Breast epithelium (tissue), 4 donors: ENCODE data around the gene IFNG-AS1. TPM values are rescaled to one million over a fixed set of nuclear protein-coding genes. Genes with fewer than 3 reads are reported as not detected.

Experiments used
- DNase-seq, 2 donors: peaks; one replicate each; pipeline ENCODE4 v3.0.0-alpha.2; 2019; ENCODE audit warnings: low spot score in 2 of 2
- H3K27ac ChIP-seq, 2 donors: fragments of 200-600 bp; sonication (generic) in 1 of 2; one replicate each; pipeline ENCODE4 v1.5.1; 2016 to 2019; ENCODE audit warnings: mild to moderate bottlenecking in 1 of 2
- H3K27me3 ChIP-seq, 2 donors: fragments of 200-600 bp; sonication (generic) in 1 of 2; one replicate each; pipeline versions ENCODE4 v1.5.1 to v1.6.0; 2017 to 2019; ENCODE audit warnings: control low read depth in 1 of 2, mild to moderate bottlenecking in 1 of 2
- H3K36me3 ChIP-seq: fragments of 200-600 bp; one replicate; pipeline ENCODE4 v1.5.1; 2019
- H3K4me1 ChIP-seq, 2 donors: fragments of 200-600 bp; sonication (generic); one replicate each; pipeline ENCODE4 v1.5.1; 2016 to 2019; ENCODE audit warnings: control low read depth in 1 of 2
- H3K4me3 ChIP-seq, 3 donors: fragments of 200-600 bp; sonication (generic); 1 replicate in 2 of 3; 2 replicates in 1 of 3; pipeline ENCODE4 v1.5.1; 2016 to 2019; ENCODE audit warnings: mild to moderate bottlenecking in 3 of 3, moderate library complexity in 2 of 3
- H3K9me3 ChIP-seq, 2 donors: fragments of 200-600 bp; sonication (generic) in 1 of 2; one replicate each; pipeline ENCODE4 v1.5.1; 2016 to 2019; ENCODE audit warnings: control low read depth in 1 of 2
- CTCF ChIP-seq, 3 donors: fragments of 450-650 bp; IDR thresholded peaks; one replicate each; pipeline ENCODE4 v1.5.1; 2016 to 2017; ENCODE audit warnings: antibody characterized with exemption in 3 of 3, mild to moderate bottlenecking in 3 of 3, moderate library complexity in 3 of 3
- POLR2A ChIP-seq: fragments of 450-650 bp; IDR thresholded peaks from one replicate; pipeline ENCODE4 v1.6.1; 2016; ENCODE audit warnings: antibody characterized with exemption, mild to moderate bottlenecking, moderate library complexity
- POLR2AphosphoS5 ChIP-seq, 3 donors: sonication (generic); formaldehyde crosslinking; IDR thresholded peaks; one replicate each; pipeline ENCODE4 v1.6.1; 2017; ENCODE audit warnings: antibody characterized with exemption in 3 of 3
- intact Hi-C: fragments of 100-400 bp; cut with DNase I; formaldehyde crosslinking; loops from one replicate; pipeline ENCODE4 v1.15.1; 2023; ENCODE audit warnings: low total_unique reads
- total RNA-seq, 3 donors: library from RNA; depleted of rRNA; stranded (reverse); fragments of >200 nt; gene quantifications; one replicate each; pipeline ENCODE4 v1.1.0, GENCODE V29; 2016

IFNG-AS1 gene
- total RNA-seq, 3 donors from 2014 or later: 0.16 TPM; not detected in 2

DNA sequence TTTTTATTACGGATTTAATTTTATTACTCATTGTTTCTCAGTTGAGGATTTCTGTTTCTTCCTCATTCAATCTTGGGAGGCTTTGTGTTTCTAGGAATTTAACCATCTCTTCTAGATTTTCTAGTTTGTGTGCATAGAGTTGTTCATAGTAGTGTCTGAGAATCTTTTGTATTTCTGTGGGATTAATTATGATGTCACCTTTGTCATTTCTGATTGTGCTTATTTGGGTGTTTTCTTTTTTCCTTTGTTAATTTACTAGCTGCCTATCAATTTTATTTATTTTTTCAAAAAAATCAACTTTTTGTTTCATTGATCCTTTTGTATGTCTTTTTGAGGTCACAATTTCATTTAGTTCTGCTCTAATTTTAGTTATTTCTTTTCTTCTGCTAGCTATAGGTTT lies 75.9 kb downstream of the IFNG-AS1 start:
- no peak overlapping the region for H3K4me3 ChIP-seq
- H3K27ac ChIP-seq: no peak overlapping the region
- no peaks in the 10 kb centered on the region for H3K4me1 ChIP-seq
- TF ChIP-seq POLR2AphosphoS5 (IDR thresholded peaks at IDR 0.05) (no peak), CTCF (IDR thresholded peaks at IDR 0.05) (no peak), POLR2A (no peak)
- DNase-seq: no peak
- H3K36me3 ChIP-seq: no peaks in the 10 kb centered on the region
- no peaks in the 10 kb centered on the region for H3K27me3 ChIP-seq
- peaks cover 0 to 13% of the 10 kb centered on the region in 2 donors for H3K9me3 ChIP-seq
- intact Hi-C loops: no loop called here

DNA sequence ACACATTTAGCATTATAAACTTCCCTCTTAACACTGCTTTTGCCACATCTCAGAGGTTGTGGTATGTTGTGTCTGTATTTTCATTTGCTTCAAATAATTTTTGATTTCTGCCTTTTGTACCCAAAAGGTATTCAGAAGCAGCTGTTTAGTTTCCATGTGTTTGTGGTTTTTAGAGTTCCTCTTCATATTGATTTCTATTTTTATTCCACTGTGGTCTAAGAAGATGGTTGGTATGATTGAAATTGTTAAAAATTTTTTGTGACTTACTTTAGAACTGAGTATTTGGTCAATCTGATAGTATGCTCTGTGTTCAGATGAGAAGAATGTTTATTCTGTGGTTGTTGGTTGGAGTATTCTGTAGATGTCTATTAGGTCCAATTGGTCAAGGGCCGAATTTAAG lies 76.4 kb downstream of the IFNG-AS1 start:
- H3K27ac ChIP-seq: no peak overlapping the region
- H3K9me3 ChIP-seq: peaks cover 0 to 13% of the 10 kb centered on the region in 2 donors
- no peaks in the 10 kb centered on the region for H3K36me3 ChIP-seq
- intact Hi-C loops: no loop called here
- no peaks in the 10 kb centered on the region for H3K4me1 ChIP-seq
- DNase-seq: no peak
- H3K27me3 ChIP-seq: no peaks in the 10 kb centered on the region
- H3K4me3 ChIP-seq: no peak overlapping the region
- TF ChIP-seq POLR2AphosphoS5 (IDR thresholded peaks at IDR 0.05): no peak
- no peak for TF ChIP-seq POLR2A

DNA sequence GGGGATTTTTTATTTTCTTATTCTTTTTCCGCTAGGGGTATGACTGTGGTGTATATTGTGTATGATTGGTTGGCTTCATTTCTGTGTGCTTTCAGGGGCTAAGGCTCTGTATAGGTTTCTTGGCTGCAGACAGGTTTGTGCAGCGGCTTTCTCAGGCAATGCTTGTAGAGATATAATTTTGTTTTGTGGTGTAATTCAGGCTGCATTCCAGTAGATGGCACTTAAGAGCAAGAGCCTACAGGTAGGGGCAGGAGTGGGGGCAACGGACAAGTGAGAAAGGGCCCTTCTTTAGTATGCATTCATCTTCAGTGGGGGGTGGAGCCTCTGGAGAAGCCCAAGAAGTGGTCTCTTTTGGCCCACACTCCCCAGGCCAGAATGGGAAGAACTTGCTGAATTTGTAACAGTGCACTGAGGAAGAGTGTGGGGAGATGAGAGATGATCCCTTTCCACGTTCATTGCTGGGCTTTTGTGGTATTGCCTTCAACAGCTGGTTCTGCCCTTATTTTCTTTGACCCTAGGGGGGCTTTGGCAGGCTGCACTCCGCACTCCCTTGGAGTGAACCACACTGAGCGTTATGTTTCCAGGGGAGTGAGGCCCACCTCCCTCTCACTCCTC lies 78.6 kb downstream of the IFNG-AS1 start:
- Histone ChIP-seq H3K27me3 (no peaks in the 10 kb centered on the region), H3K36me3 (no peaks in the 10 kb centered on the region), H3K4me3 (no peak overlapping the region), H3K9me3 (peaks cover 0 to 13% of the 10 kb centered on the region in 2 donors), H3K27ac (no peak overlapping the region), H3K4me1 (no peaks in the 10 kb centered on the region)
- no peak for DNase-seq
- TF ChIP-seq POLR2AphosphoS5 (IDR thresholded peaks at IDR 0.05) (no peak), CTCF (IDR thresholded peaks at IDR 0.05) (no peak), POLR2A (no peak)
- intact Hi-C loops: no loop called here

GRCh38 chr12:68069275-68069674 lies 80.0 kb downstream of the IFNG-AS1 start:
- Histone ChIP-seq H3K27me3 (no peaks in the 10 kb centered on the region), H3K27ac (no peak overlapping the region), H3K4me1 (no peaks in the 10 kb centered on the region), H3K36me3 (no peaks in the 10 kb centered on the region), H3K9me3 (peaks cover 0 to 13% of the 10 kb centered on the region in 2 donors), H3K4me3 (no peak overlapping the region)
- no peak for TF ChIP-seq CTCF (IDR thresholded peaks at IDR 0.05)
- no peak for TF ChIP-seq POLR2AphosphoS5 (IDR thresholded peaks at IDR 0.05)
- TF ChIP-seq POLR2A: no peak
- no peak for DNase-seq
- intact Hi-C loops: no loop called here

Other genes starting within 250 kb of the IFNG-AS1 start
- gene IFNG, start 170.3 kb downstream of the IFNG-AS1 start, total RNA-seq: not detected
- gene IL26, start 236.4 kb downstream of the IFNG-AS1 start, total RNA-seq: not detected